Raji (cell line): Measurements from ENCODE around the gene STRN3.

Experiments used
- POLR2A ChIP-seq: IDR thresholded peaks from 2 replicates; pipeline ENCODE4 v1.6.1; 2011; ENCODE audit warnings: low read depth, low read length, control low read depth; ENCODE audit not compliant: insufficient read depth

The STRN3 gene

GRCh38 chr14:30874120-30874998 is 151.8 kb downstream of the STRN3 start, which contains the start of gene COCH:
Gene COCH (plus strand): TSS chr14:30874559. CDS start chr14:30874939, 380 bp downstream.
- TF ChIP-seq POLR2A = peak; percentile 27; the same call in 1 of the 2 replicates

- no peak for TF ChIP-seq POLR2A
These were observed 152.7 kb downstream of the STRN3 start for GRCh38 chr14:30873308-30874119.

- TF ChIP-seq POLR2A = no peak
These were observed 153.6 kb downstream of the STRN3 start for GRCh38 chr14:30872602-30873001.

- no peak for TF ChIP-seq POLR2A
These were observed 156.5 kb downstream of the STRN3 start for GRCh38 chr14:30869551-30870155.

GRCh38 chr14:30868736-30869135 is 157.4 kb downstream of the STRN3 start:
- TF ChIP-seq POLR2A = no peak

GRCh38 chr14:30864934-30865333 is 161.2 kb downstream of the STRN3 start:
- TF ChIP-seq POLR2A = no peak

- no peak for TF ChIP-seq POLR2A
These were observed 165.0 kb downstream of the STRN3 start for GRCh38 chr14:30861200-30861599.

GRCh38 chr14:30855345-30856037 is 170.7 kb downstream of the STRN3 start:
- no peak for TF ChIP-seq POLR2A

- TF ChIP-seq POLR2A = no peak
These were observed 171.7 kb downstream of the STRN3 start for GRCh38 chr14:30854492-30854891.

GRCh38 chr14:30853946-30854345 is 172.2 kb downstream of the STRN3 start:
- no peak for TF ChIP-seq POLR2A

- TF ChIP-seq POLR2A = no peak
These were observed 176.2 kb downstream of the STRN3 start for GRCh38 chr14:30849983-30850382.

- TF ChIP-seq POLR2A = no peak
These were observed 176.8 kb downstream of the STRN3 start for GRCh38 chr14:30849354-30849753.

GRCh38 chr14:30848449-30849240 is 177.5 kb downstream of the STRN3 start:
- no peak for TF ChIP-seq POLR2A
